Stimulated activated CD4-positive, alpha-beta T cell treated with anti-CD3 and anti-CD28 coated beads, Interleukin-4, amount 100 ng/mL, for 48 hours (primary cell): ENCODE data around the gene CD109.
"Not testable (repeated sequence)": the region's sequence is repeated elsewhere in the genome, so short reads cannot be mapped to it uniquely, and the experiment has no call there.

Experiments used
- DNase-seq, 2 donors: peaks; one replicate each; pipeline ENCODE4 v3.0.0-alpha.2; 2020; ENCODE audit warnings: low read depth in 2 of 2

CD109 gene

GRCh38 chr6:73725192-73725591 lies 29.2 kb downstream of the CD109 start:
- not testable (repeated sequence) for DNase-seq

- DNase-seq, result no peak
These were observed 31.1 kb downstream of the CD109 start for GRCh38 chr6:73727114-73727513.

- peak; percentile 18 to 37 for DNase-seq
These were observed 32.7 kb downstream of the CD109 start for GRCh38 chr6:73728548-73729205.

- no peak for DNase-seq
These were observed 35.3 kb downstream of the CD109 start for GRCh38 chr6:73731285-73731684.

- peak; percentile 57 to 61 for DNase-seq
These were observed 37.1 kb downstream of the CD109 start for GRCh38 chr6:73732845-73733675.

- no peak for DNase-seq
These were observed 37.8 kb downstream of the CD109 start for GRCh38 chr6:73733791-73734190.

- DNase-seq, result no peak
These were observed 38.9 kb downstream of the CD109 start for GRCh38 chr6:73734832-73735453.

- DNase-seq, result no peak
These were observed 42.5 kb downstream of the CD109 start for GRCh38 chr6:73738367-73739028.

- no peak for DNase-seq
These were observed 43.1 kb downstream of the CD109 start for GRCh38 chr6:73739096-73739495.

- no peak for DNase-seq
These were observed 46.4 kb downstream of the CD109 start for GRCh38 chr6:73742433-73742832.

- no peak for DNase-seq
These were observed 47.1 kb downstream of the CD109 start for GRCh38 chr6:73743081-73743480.

- DNase-seq, result no peak
These were observed 47.6 kb downstream of the CD109 start for GRCh38 chr6:73743556-73743955.

- no peak for DNase-seq
These were observed 50.8 kb downstream of the CD109 start for GRCh38 chr6:73746787-73747186.

- DNase-seq, result no peak
These were observed 51.3 kb downstream of the CD109 start for GRCh38 chr6:73747289-73747688.

GRCh38 chr6:73752943-73753342 lies 56.9 kb downstream of the CD109 start:
- DNase-seq, result no peak

- DNase-seq, result no peak
These were observed 70.0 kb downstream of the CD109 start for GRCh38 chr6:73766040-73766439.

GRCh38 chr6:73768558-73768957 lies 72.6 kb downstream of the CD109 start:
- DNase-seq, result no peak

- DNase-seq, result no peak
These were observed 74.0 kb downstream of the CD109 start for GRCh38 chr6:73769976-73770375.

- no peak for DNase-seq
These were observed 78.3 kb downstream of the CD109 start for GRCh38 chr6:73774311-73774774.

- no peak for DNase-seq
These were observed 83.9 kb downstream of the CD109 start for GRCh38 chr6:73779943-73780342.

- no peak for DNase-seq
These were observed 86.9 kb downstream of the CD109 start for GRCh38 chr6:73782911-73783310.
